PFSK-1 (cell line): ENCODE results near the gene VPS16.

Experiments used
- FOXP2 ChIP-seq: optimal IDR thresholded peaks from 2 replicates; pipeline ENCODE3; 2011; ENCODE audit warnings: borderline replicate concordance, control low read depth, inconsistent platforms; ENCODE audit not compliant: insufficient read depth; ENCODE audit errors: extremely low read length, extremely low read depth
- POLR2AphosphoS5 ChIP-seq: IDR thresholded peaks from 2 replicates; pipeline ENCODE4 v1.6.1; 2012; ENCODE audit warnings: low read depth, mild to moderate bottlenecking, control low read depth, low read length, moderate library complexity
- SIN3A ChIP-seq: IDR thresholded peaks from 2 replicates; pipeline ENCODE4 v1.6.1; 2012; ENCODE audit warnings: mild to moderate bottlenecking, low read length, moderate library complexity, borderline replicate concordance; ENCODE audit not compliant: insufficient read depth
- TAF1 ChIP-seq: IDR thresholded peaks from 2 replicates; pipeline ENCODE4 v1.6.1; 2012; ENCODE audit warnings: low read length, control low read depth, borderline replicate concordance; ENCODE audit not compliant: insufficient read depth
- TF ChIP-seq, protein P1 (sequence below), 2 experiments: IDR thresholded peaks; 2 replicates each; pipeline versions ENCODE4 v1.6.1 to v1.8.0; 2011 to 2012; ENCODE audit warnings: low read depth in 2 of 2, low read length in 2 of 2, control low read depth in 1 of 2, inconsistent platforms in 1 of 2, mild to moderate bottlenecking in 1 of 2, moderate library complexity in 1 of 2; ENCODE audit not compliant: insufficient read depth in 1 of 2

The VPS16 gene

DNA sequence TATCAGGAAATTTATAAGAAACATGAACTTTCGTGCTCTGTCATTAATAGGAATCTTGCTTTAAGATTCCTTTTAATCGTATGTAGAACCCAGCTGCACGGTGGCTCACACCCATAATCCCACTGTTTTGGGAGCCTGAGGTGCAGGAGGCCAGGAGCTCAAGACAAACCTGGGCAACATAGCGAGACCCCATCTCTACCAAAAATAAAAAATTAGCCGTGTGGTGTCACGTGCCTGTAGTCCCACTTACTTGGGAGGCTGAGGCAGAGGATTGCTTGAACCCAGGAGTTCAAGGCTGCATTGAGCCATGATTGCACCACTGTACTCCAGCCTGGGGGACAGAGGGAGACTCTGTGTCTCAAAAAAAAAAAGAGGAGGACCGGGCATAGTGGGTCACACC, 40.1 kb downstream of the VPS16 start:
- TF ChIP-seq FOXP2 (no peak), TAF1 (no peak), SIN3A (no peak), POLR2AphosphoS5 (no peak)
- TF ChIP-seq, protein P1, sequence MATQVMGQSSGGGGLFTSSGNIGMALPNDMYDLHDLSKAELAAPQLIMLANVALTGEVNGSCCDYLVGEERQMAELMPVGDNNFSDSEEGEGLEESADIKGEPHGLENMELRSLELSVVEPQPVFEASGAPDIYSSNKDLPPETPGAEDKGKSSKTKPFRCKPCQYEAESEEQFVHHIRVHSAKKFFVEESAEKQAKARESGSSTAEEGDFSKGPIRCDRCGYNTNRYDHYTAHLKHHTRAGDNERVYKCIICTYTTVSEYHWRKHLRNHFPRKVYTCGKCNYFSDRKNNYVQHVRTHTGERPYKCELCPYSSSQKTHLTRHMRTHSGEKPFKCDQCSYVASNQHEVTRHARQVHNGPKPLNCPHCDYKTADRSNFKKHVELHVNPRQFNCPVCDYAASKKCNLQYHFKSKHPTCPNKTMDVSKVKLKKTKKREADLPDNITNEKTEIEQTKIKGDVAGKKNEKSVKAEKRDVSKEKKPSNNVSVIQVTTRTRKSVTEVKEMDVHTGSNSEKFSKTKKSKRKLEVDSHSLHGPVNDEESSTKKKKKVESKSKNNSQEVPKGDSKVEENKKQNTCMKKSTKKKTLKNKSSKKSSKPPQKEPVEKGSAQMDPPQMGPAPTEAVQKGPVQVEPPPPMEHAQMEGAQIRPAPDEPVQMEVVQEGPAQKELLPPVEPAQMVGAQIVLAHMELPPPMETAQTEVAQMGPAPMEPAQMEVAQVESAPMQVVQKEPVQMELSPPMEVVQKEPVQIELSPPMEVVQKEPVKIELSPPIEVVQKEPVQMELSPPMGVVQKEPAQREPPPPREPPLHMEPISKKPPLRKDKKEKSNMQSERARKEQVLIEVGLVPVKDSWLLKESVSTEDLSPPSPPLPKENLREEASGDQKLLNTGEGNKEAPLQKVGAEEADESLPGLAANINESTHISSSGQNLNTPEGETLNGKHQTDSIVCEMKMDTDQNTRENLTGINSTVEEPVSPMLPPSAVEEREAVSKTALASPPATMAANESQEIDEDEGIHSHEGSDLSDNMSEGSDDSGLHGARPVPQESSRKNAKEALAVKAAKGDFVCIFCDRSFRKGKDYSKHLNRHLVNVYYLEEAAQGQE (IDR thresholded peaks at IDR 0.05; ENCODE audit: insufficient read depth in 1 of 2, low read depth in 2 of 2, low read length in 2 of 2) = no peak

DNA sequence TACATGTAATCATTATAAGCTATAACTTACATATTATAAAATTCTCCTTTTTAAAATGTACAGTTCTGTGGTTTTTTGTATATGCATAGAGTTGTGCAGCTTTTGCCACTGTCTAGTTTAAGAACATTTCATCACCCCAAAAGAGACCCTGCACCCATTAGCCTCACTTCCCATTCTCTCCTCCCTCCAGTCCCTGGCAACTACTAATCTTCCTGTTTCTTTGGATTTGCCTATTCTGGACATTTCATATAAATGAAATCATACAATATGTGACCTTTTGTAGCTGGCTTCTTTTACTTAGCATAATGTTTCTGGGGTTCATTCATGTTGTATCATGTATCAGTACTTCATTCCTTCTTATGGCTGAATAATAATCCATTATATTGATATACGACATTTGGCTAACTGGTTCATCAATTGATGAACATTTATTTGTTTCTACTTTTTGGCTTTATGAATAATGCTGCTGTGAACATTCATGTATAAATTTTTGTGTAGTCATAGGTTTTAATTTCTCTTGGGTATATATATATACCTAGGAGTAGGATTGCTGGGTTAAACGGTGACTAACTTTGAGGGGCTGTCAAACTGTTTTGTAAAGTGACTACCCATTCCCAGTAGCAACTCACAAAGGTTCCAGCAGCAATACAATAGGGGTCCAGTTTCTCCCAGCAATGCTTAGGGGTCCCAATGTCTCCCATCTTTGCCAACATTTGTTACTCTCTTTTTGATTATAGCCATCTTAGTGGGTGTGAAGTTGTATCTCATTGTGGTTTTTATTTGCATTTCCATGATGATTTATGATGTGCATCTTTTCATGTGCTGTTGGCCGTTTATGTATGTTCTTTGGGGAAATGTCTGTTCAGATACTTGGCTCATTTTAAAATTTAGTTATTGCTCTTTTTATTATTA, 43.4 kb downstream of the VPS16 start:
- no peak for TF ChIP-seq SIN3A
- TF ChIP-seq, protein P1 (IDR thresholded peaks at IDR 0.05; ENCODE audit: insufficient read depth in 1 of 2, low read depth in 2 of 2, low read length in 2 of 2) = no peak

DNA sequence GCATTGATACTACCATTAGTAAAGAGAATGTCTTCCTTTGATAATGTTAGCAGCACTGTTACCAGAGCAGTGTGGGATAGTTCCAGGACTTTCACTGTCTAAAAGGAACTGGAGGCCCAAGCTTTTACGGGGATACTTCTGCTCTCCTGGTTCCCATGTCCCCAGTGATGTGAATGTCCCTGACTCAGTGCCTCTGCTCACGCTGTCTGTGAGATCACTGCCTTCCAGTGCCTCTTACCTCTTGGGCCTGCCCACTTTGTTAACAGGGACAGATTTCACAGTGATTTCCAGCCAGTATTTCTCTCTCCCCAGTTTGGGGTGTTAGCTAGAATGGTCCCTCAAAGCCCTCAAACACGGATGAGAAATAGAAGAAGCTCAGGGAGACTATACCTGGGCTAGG, 47.2 kb downstream of the VPS16 start:
- TF ChIP-seq POLR2AphosphoS5 (no peak), TAF1 (no peak), SIN3A (no peak), FOXP2 (no peak)
- TF ChIP-seq, protein P1 (IDR thresholded peaks at IDR 0.05; ENCODE audit: insufficient read depth in 1 of 2, low read depth in 2 of 2, low read length in 2 of 2) = no peak

DNA sequence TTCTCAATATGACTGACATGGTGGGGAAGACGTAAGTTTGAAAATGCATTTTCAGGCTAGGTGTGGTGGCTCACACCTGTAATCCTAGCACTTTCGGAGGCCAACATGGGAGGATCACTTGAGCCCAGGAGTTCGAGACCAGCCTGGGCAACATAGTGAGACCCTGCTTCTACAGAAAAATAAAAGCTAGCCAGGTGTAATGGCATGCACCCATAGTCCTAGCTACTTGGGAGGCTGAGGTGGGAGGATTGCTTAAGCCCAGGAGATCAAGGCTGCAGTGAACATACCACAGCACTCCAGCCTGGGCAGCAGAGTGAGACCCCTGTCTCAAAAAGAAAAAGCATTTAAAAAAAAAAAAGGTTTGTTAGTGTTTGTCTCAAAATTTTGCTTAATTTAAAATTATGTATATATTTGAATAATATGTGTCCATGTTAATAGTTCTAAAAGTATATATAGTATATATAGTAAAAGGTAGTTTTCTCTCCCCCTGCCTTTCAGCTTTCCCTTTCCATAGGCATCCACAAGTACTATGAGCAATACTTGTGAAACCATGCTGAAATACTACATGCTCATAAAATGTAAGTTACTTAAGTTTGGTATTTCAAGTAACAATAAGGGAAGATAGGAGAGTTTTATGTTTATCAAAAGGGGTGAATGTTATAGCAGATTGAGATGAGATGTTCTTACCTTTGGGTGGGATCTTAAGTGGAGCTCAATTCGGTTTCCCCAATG, 47.8 kb downstream of the VPS16 start:
- no peak for TF ChIP-seq TAF1
- no peak for TF ChIP-seq SIN3A
- TF ChIP-seq, protein P1 (IDR thresholded peaks at IDR 0.05; ENCODE audit: insufficient read depth in 1 of 2, low read depth in 2 of 2, low read length in 2 of 2) = no peak
- TF ChIP-seq FOXP2 = no peak
- TF ChIP-seq POLR2AphosphoS5 = no peak
